Measurements from ENCODE around the gene GPR152.
"Not testable (repeated sequence)": the region's sequence is repeated elsewhere in the genome, so short reads cannot be mapped to it uniquely, and the experiment has no call there.

GPR152 gene

GRCh38 chr11:67438158-67438902 lies 14.2 kb downstream of the GPR152 start:
- FAIRE-seq = no peak

- no peak for FAIRE-seq
Measured at GRCh38 chr11:67437809-67438157, 14.7 kb downstream of the GPR152 start.

DNA sequence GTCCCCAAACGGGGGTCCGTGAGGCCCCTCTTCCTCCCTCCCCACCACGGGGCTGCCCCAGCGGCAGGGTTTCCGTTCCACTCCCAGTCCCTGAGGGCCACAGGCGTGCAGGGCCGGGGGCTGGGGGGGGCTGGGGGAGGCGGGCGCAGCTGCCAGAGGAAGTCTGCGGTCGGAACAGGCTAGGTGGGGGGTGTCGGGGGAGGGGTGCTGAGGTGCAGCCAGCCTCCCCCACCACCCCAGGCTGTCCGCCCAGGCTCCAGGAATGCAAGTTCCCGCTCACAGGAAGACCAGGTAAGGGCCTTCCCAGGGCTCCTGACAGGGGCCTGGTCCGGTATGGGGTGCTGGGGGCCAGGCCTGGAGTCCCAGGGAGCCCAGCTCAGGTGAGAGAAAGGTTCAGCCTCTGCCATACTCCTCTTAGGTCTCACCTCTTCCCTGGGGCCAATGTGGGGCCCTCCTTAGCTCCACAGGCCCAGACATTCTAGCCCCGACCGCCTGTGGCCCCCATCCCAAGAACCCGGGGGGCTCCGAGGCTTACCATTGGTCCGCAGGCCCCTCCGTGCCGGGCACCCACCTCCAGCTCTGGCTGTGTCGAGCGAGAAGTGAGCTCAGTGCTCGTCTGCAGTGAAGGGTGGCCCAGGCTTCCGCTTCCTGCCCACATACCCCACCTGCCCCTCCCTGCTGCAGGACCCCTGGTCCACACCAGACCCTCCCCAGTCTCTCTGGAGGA lies 15.3 kb downstream of the GPR152 start, which contains the start of gene PTPRCAP:
PTPRCAP (minus strand) TSS at position 601 of the 727 bp plus-strand sequence; CDS start at position 538, 63 bp downstream.
- FAIRE-seq = no peak

GRCh38 chr11:67436459-67437081 lies 16.0 kb downstream of the GPR152 start:
- FAIRE-seq = no peak

DNA sequence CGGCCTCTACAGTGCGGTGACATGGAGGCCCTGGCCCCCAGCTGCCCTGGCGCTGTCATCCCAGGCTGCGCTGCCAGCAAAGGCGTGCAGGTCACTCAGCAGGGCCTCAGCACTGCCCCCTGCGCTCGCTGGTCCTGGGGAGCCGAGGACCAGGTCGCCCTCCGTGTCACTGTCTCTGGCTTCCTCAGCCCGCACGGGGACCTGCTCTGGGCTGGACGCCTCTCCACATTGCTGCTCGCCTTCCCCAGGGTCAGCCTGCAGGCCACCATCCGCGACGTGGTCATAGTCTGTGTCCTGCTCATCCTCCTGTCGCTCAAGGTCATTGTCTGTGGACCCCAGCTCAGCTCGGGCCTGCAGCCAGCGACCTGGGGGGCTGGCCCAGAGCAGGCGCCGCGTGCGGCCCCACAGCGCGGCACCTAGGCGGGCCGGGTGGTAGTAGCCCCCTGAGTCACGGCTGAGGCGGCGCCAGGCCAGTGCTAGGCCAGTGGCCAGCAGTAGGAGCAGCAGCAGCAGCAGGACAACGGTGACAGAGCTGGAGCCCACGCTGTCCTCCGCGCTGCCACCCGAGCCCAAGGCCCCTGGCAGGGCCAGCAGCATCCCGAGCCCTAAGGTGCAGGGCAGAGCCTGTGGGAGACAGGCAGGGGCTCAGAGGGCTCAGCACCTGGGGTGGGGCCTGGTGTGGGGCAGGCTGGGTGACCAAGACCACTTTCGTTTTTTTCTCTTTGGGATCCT lies 16.6 kb downstream of the GPR152 start:
- FAIRE-seq = no peak

GRCh38 chr11:67435031-67435726 lies 17.4 kb downstream of the GPR152 start:
- FAIRE-seq = no peak

DNA sequence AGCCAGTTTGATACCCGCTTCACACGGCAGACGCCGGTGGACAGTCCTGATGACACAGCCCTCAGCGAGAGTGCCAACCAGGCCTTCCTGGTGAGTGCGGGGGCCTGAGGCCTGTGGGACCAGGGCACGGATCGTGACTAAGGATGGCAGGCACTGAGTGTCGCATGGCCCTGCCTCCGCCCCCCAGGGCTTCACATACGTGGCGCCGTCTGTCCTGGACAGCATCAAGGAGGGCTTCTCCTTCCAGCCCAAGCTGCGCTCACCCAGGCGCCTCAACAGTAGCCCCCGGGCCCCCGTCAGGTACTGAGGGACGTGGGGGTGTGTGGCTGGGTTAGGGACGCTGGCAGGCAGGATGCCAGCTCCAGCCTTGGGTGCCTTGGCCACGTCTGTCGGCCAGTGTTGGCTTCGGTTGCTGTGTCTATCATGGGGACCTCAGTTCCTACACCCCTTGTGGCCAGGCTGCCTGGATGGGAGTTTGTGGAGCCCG lies 18.1 kb downstream of the GPR152 start:
- no peak for FAIRE-seq

DNA sequence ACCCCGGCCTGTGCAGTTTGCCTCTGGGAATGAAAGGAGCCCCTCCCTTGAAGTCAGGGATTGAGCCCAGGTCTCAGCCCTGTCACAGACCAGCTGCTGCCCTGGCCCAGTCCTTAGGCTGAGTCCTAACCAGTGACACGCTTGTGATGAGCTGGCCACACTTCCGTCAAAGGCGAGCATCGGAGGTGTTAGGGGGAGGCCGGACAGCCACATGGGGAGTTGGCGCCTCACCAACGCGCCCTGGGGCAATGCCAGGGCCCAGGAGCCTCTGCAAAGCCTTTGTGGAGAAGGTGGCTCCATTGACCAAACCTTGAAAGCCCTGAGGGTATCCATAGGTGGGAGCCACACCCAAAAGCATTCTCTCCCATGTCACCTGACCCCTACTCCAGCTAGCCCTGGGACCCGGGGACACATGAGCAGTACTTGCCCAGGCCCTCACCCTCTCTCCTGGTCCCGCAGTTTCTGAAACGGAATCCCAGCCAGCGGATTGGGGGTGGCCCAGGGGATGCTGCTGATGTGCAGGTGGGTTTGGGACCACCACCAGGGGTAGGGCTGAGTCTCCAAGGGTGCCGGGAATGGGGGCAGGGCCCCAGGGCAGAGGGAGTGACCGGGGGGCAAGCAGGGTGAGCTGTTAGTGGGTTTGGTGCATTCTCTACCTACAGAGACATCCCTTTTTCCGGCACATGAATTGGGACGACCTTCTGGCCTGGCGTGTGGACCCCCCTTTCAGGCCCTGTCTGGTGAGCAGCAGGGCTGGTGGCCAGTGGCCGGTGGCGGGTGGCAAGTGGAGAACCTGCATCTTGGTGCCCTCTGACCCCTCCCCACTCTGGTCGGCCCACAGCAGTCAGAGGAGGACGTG lies 18.8 kb downstream of the GPR152 start:
- no peak for FAIRE-seq

GRCh38 chr11:67432655-67433349 lies 19.7 kb downstream of the GPR152 start:
- no peak for FAIRE-seq

- no peak for FAIRE-seq
Measured at GRCh38 chr11:67431346-67432249, 20.9 kb downstream of the GPR152 start.

GRCh38 chr11:67429722-67430121 lies 22.8 kb downstream of the GPR152 start:
- FAIRE-seq = no peak

GRCh38 chr11:67429038-67429668 lies 23.4 kb downstream of the GPR152 start:
- FAIRE-seq = no peak

DNA sequence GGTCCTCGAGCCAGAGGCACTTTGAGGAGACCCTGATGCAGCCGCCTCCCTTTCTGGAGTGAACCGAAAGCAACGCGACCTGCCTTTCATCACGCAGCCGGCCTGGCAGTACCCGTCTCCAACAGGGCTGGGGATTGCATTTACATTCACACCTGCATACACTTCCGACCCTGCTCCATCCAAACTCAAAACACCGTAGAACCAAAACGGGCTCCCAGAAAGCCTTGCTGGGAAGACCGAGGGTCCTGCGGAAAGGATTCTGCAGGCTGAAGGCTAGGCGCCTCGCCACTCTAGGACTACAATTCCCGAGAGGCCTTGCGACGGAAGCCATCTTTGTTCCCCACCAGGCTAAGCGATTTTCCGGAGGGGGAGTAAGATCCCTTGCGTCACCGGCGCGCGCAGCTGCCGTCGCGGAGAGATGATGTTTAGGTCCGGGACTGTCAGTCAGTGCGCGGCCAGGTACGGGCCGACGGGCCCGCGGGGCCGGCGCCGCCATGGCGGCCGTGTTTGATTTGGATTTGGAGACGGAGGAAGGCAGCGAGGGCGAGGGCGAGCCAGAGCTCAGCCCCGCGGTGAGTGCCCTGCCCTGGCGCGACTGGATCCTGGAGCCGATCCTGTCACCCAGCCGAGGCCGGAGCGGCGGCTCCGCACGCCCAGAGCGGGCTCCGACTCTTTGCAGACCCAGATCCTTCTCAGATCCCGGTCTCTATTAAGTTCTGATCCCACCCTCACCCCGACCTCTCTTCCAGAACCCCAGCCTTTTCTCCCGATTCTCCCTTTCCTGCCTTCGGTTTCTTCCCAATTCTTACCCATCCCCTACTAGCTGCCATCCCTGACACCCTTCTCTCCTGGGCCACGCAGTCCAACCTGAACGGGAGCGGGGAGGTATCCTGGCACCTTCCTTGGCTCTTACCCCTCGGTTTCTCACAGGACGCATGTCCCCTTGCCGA lies 24.2 kb downstream of the GPR152 start, which contains the start of gene RPS6KB2:
RPS6KB2 (plus strand) TSS at position 443 of the 950 bp plus-strand sequence; CDS start at position 495, 52 bp downstream.
- peak; percentile 71 for FAIRE-seq

DNA sequence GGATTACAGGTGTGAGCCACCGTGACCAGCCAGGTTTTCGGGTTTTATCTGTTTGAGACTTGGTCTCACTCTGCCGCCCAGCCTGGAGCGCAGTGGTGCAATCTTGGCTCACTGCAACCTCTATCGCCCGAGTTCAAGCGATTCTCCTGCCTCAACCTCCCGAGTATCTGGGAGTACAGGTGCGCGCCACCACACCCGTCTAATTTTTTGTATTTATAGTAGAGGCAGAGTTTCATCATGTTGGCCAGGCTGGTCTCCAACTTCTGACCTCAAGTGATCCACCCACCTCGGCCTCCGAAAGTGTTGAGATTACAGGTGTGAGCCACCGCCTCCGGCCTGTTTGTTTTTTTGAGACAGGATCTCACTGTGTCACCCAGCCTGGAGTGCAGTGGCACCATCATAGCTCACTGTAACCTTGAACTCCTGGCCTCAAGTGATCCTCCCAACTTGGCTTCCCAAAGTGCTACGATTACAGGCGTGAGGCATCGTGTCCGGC lies 25.1 kb downstream of the GPR152 start:
- FAIRE-seq = not testable (repeated sequence)

DNA sequence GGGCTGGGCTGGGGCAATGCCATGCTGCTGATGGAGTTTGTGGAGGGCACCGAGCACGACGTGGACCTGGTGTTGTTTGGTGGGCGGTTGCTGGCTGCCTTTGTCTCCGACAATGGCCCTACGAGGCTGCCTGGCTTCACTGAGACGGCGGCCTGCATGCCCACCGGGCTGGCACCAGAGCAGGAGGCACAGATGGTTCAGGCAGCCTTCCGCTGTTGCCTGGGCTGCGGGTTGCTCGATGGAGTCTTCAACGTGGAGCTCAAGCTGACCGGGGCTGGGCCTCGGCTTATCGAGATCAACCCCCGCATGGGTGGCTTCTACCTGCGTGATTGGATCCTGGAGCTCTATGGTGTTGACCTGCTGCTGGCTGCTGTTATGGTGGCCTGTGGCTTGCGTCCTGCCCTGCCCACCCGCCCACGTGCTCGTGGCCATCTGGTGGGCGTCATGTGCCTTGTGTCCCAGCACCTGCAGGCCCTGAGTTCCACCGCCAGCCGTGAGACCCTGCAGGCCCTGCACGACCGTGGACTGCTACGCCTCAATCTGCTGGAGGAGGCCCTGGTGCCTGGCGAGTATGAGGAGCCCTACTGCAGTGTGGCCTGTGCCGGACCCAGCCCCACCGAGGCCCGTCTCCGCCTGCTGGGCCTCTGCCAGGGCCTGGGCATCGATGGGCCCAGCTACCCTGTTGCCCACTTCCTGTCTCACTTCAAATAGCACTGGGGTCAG lies 28.5 kb downstream of the GPR152 start:
- FAIRE-seq = no peak

DNA sequence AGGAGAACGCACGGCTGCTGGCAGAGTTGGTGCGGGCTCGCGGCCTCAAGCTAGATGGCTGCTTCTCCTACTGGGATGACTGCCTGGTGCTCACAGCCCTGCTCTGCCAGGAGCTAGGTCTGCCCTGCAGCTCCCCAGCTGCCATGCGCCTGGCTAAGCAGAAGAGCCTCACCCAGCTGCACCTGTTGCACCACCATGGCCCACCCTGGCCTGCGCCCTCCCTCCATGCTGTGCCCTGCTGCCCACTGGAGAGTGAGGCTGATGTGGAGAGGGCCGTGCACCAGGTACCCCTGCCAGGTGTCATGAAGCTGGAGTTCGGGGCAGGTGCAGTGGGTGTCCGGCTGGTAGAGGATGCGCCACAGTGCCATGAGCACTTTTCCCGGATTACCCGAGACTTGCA lies 29.1 kb downstream of the GPR152 start:
- no peak for FAIRE-seq

- no peak for FAIRE-seq
Measured at GRCh38 chr11:67422891-67423290, 29.6 kb downstream of the GPR152 start.
